B cell (primary cell): Measurements from ENCODE around the gene RANBP3. TPM values are rescaled to one million over a fixed set of nuclear protein-coding genes. Genes with fewer than 3 reads are reported as not detected.

ENCODE experiments used
- ATAC-seq: fragments of 200-7000 bp; cut with Tn5 transposase; one replicate; pipeline ENCODE4 v1.10.0; 2021; ENCODE audit warnings: low read depth, mild to moderate bottlenecking, moderate number of reproducible peaks, moderate library complexity
- CTCF ChIA-PET: fragments of 350-600 bp; sonication (Branson Sonifier 250); formaldehyde crosslinking; loops from one replicate; lab custom pipeline; 2021; ENCODE audit warnings: antibody characterized with exemption, inconsistent platforms; lab: Charles Lee
- POLR2A ChIA-PET: fragments of 350-600 bp; sonication (Branson Sonifier 250); formaldehyde crosslinking; loops from one replicate; lab custom pipeline; 2021; ENCODE audit warnings: antibody characterized with exemption; lab: Charles Lee
- DNase-seq: peaks from one replicate; pipeline ENCODE4 v3.0.0; 2013
- H2AFZ ChIP-seq: 2 replicates; pipeline ENCODE4 v1.6.1; 2012; ENCODE audit warnings: mild to moderate bottlenecking, low read depth, low read length; ENCODE audit not compliant: insufficient read depth, poor library complexity, severe bottlenecking
- H3K27ac ChIP-seq, 2 donors: 1 replicate in 1 of 2; 2 replicates in 1 of 2; pipeline ENCODE4 v1.5.1; 2012 to 2013; ENCODE audit warnings: low read length in 2 of 2, mild to moderate bottlenecking in 2 of 2, moderate library complexity in 1 of 2
- H3K27me3 ChIP-seq, 4 experiments: fragments of 200-600 bp in 1 of 4; sonication (generic) in 1 of 4; replicated peaks in 1 of 4; 1 replicate in 2 of 4; 2 replicates in 2 of 4; pipeline versions ENCODE4 v1.6.1 to v1.7.0; 2013 to 2016; ENCODE audit warnings: low read length in 3 of 4, mild to moderate bottlenecking in 2 of 4, mixed read lengths in 1 of 4, moderate library complexity in 1 of 4; ENCODE audit not compliant: insufficient read depth in 4 of 4, control insufficient read depth in 3 of 4; ENCODE audit errors: control extremely low read depth in 1 of 4
- H3K36me3 ChIP-seq, 2 experiments: replicated peaks in 1 of 2; 1 replicate in 1 of 2; 2 replicates in 1 of 2; pipeline versions ENCODE4 v1.6.1 to v1.7.1; 2013; ENCODE audit warnings: low read length in 1 of 2; ENCODE audit not compliant: insufficient read depth in 2 of 2, control insufficient read depth in 1 of 2; ENCODE audit errors: control extremely low read depth in 1 of 2, extremely low read depth in 1 of 2
- H3K4me1 ChIP-seq, 2 donors: fragments of 200-600 bp in 1 of 2; sonication (generic) in 1 of 2; 1 replicate in 1 of 2; 2 replicates in 1 of 2; pipeline versions ENCODE4 v1.5.1 to v1.6.1; 2013 to 2017; ENCODE audit warnings: low read length in 2 of 2; ENCODE audit not compliant: control insufficient read depth in 2 of 2, insufficient read depth in 2 of 2
- H3K4me2 ChIP-seq: replicated peaks from 2 replicates; pipeline ENCODE3; 2012; ENCODE audit warnings: mild to moderate bottlenecking, low read depth, low read length; ENCODE audit not compliant: poor library complexity, severe bottlenecking
- H3K4me3 ChIP-seq, 5 experiments: fragments of 200-600 bp in 1 of 5; sonication (generic) in 1 of 5; 1 replicate in 3 of 5; 2 replicates in 2 of 5; pipeline versions ENCODE4 v1.5.1 to v1.7.0; 2011 to 2016; ENCODE audit warnings: low read length in 4 of 5, mild to moderate bottlenecking in 4 of 5, low read depth in 2 of 5, control low read depth in 1 of 5, moderate library complexity in 1 of 5; ENCODE audit not compliant: insufficient read depth in 1 of 5; ENCODE audit errors: control extremely low read depth in 1 of 5, extremely low read depth in 1 of 5
- H3K79me2 ChIP-seq: fragments of 200-600 bp; sonication (generic); one replicate; pipeline ENCODE4 v1.6.0; 2016; ENCODE audit warnings: low read length; ENCODE audit not compliant: control insufficient read depth, insufficient read depth
- H3K9ac ChIP-seq: fragments of 200-600 bp; sonication (generic); 2 replicates; pipeline ENCODE4 v1.6.1; 2017; ENCODE audit warnings: mild to moderate bottlenecking, low read length, moderate library complexity
- H3K9me3 ChIP-seq, 3 donors: one replicate each; pipeline versions ENCODE4 v1.6.1 to v1.7.1; 2013; ENCODE audit warnings: low read length in 2 of 3; ENCODE audit not compliant: control insufficient read depth in 2 of 3, insufficient read depth in 1 of 3; ENCODE audit errors: control extremely low read depth in 1 of 3
- H4K20me1 ChIP-seq: 2 replicates; pipeline ENCODE4 v1.6.0; 2012; ENCODE audit warnings: mild to moderate bottlenecking, low read length; ENCODE audit not compliant: insufficient read depth, control insufficient read depth, poor library complexity, severe bottlenecking
- H3K27ac Mint-ChIP-seq: one replicate; pipeline ENCODE4 v1.8.0; 2021; ENCODE audit warnings: mixed read lengths
- H3K27me3 Mint-ChIP-seq: one replicate; pipeline ENCODE4 v1.8.0; 2021; ENCODE audit warnings: mixed read lengths
- H3K4me1 Mint-ChIP-seq: one replicate; pipeline ENCODE4 v1.8.0; 2021; ENCODE audit warnings: mixed read lengths
- H3K4me3 Mint-ChIP-seq: one replicate; pipeline ENCODE4 v1.8.0; 2021; ENCODE audit warnings: mixed read lengths
- H3K9me3 Mint-ChIP-seq: one replicate; pipeline ENCODE4 v1.8.0; 2022; ENCODE audit warnings: mixed read lengths; ENCODE audit not compliant: insufficient read depth
- EZH2 ChIP-seq: IDR thresholded peaks from 2 replicates; pipeline ENCODE4 v1.6.1; 2012; ENCODE audit warnings: borderline replicate concordance, low read depth, mild to moderate bottlenecking, moderate library complexity, low read length; ENCODE audit not compliant: insufficient read depth, poor library complexity, severe bottlenecking
- WGBS: methylation state at CpG from one replicate; pipeline ENCODE4 v1.1.5; 2013; ENCODE audit warnings: missing lambda C conversion rate; ENCODE audit not compliant: insufficient coverage; 5-methylcytosine and 5-hydroxymethylcytosine counted together
- intact Hi-C: fragments of 100-400 bp; cut with micrococcal nuclease; formaldehyde crosslinking; loops from one replicate; pipeline ENCODE4 v1.10.0; 2022
- polyA plus RNA-seq: library from polyadenylated mRNA; depleted of rRNA; stranded (reverse); fragments of >200 nt; gene quantifications from 2 replicates; pipeline ENCODE4 v1.2.3, GENCODE V29; 2012
- total RNA-seq, 2 donors: library from RNA; stranded (reverse); fragments of 120-200 nt in 1 of 2; gene quantifications; 1 replicate in 1 of 2; 2 replicates in 1 of 2; pipeline versions ENCODE4 v1.2.3 to v1.2.4, GENCODE V29; 2013 to 2022
- TF ChIP-seq, protein P1 (sequence below): fragments of 200-600 bp; IDR thresholded peaks from one replicate; pipeline ENCODE4 v1.8.0; 2022; ENCODE audit warnings: antibody characterized with exemption, mild to moderate bottlenecking

Gene RANBP3
- total and polyA plus RNA-seq, 2 donors (not counting 1 experiment from before 2014, with no cell fraction given) = 86.7 to 91.7 TPM

DNA sequence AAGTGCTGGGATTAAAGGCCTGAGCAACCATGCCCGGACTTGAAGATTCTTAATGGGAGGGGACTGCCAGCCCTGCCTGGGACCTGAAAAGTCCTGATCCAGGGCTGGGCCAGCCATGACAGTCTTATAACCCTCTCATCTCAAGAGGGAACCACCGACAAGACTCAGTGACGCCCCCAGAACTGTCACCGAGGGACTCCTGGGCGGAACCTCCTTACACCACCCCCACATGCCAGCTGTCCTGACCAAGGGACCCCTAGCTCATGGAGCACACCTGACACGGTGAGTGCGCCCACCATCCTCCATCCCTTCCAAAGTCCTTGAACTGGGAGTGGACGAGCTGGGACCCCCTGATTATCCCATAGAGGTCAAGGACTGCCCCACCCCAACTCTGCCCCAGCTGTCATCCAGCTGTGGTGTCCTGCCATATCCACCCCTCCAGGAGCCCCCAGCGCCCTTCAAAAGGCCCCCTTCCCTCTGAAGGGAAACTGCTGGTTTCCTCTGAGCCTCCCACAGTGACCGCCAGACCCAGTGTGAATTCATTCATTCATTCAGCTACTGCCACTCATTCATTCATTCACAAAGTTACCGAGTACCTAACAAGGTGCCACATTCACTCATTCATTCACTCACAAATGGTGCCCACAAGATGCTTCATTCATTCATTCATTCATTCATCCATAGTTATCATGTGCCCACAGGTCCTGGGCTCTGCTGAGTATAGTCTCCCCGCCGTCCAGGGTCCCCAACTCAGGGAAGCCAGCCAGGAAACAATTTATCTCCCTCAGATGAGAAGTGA, 78.0 kb downstream of the RANBP3 start:
- Histone ChIP-seq H3K9ac (no peak overlapping the region), H3K36me3 (peaks cover 0 to 13% of the 10 kb centered on the region in 2 experiments), H3K9me3 (peaks cover 0 to 4% (median 0%) of the 10 kb centered on the region in 3 donors), H2AFZ (no peak overlapping the region), H3K4me1 (peaks cover 6 to 13% of the 10 kb centered on the region in 2 donors), H3K4me2 (no peak overlapping the region), H3K4me3 (no peak overlapping the region), H3K79me2 (peaks cover 44% of the 10 kb centered on the region), H4K20me1 (peaks cover 59% of the 10 kb centered on the region), H3K27me3 (no peaks in the 10 kb centered on the region), H3K27ac (no peak overlapping the region)
- no peak overlapping the region for H3K27ac Mint-ChIP-seq
- TF ChIP-seq, protein P1, sequence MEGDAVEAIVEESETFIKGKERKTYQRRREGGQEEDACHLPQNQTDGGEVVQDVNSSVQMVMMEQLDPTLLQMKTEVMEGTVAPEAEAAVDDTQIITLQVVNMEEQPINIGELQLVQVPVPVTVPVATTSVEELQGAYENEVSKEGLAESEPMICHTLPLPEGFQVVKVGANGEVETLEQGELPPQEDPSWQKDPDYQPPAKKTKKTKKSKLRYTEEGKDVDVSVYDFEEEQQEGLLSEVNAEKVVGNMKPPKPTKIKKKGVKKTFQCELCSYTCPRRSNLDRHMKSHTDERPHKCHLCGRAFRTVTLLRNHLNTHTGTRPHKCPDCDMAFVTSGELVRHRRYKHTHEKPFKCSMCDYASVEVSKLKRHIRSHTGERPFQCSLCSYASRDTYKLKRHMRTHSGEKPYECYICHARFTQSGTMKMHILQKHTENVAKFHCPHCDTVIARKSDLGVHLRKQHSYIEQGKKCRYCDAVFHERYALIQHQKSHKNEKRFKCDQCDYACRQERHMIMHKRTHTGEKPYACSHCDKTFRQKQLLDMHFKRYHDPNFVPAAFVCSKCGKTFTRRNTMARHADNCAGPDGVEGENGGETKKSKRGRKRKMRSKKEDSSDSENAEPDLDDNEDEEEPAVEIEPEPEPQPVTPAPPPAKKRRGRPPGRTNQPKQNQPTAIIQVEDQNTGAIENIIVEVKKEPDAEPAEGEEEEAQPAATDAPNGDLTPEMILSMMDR = no peak
- TF ChIP-seq EZH2 = no peak
- 93% methylated on average over 10 of the region's 13 CpGs for WGBS
- no peak overlapping the region for H3K4me3 Mint-ChIP-seq
- intact Hi-C loops = loop anchor here (5.0 kb wide), 1 partner anchor 933 kb away; the partner anchor contains the start of gene KDM4B
- no peaks in the 10 kb centered on the region for H3K9me3 Mint-ChIP-seq
- ChIA-PET POLR2A (no interaction called here), CTCF (no interaction called here)
- no peak for ATAC-seq
- H3K27me3 Mint-ChIP-seq = no peaks in the 10 kb centered on the region
- peaks cover 24% of the 10 kb centered on the region for H3K4me1 Mint-ChIP-seq
- DNase-seq = no peak
